Measurements from ENCODE around the gene LTBP4. TPM values are rescaled to one million over a fixed set of nuclear protein-coding genes. Genes with fewer than 3 reads are reported as not detected.
A peak's percentile ranks its signal among the peaks of the same experiment; 100 is the strongest.

LTBP4 gene
- total RNA-seq, 1 donor from 2014 or later, result 11.0 TPM

DNA sequence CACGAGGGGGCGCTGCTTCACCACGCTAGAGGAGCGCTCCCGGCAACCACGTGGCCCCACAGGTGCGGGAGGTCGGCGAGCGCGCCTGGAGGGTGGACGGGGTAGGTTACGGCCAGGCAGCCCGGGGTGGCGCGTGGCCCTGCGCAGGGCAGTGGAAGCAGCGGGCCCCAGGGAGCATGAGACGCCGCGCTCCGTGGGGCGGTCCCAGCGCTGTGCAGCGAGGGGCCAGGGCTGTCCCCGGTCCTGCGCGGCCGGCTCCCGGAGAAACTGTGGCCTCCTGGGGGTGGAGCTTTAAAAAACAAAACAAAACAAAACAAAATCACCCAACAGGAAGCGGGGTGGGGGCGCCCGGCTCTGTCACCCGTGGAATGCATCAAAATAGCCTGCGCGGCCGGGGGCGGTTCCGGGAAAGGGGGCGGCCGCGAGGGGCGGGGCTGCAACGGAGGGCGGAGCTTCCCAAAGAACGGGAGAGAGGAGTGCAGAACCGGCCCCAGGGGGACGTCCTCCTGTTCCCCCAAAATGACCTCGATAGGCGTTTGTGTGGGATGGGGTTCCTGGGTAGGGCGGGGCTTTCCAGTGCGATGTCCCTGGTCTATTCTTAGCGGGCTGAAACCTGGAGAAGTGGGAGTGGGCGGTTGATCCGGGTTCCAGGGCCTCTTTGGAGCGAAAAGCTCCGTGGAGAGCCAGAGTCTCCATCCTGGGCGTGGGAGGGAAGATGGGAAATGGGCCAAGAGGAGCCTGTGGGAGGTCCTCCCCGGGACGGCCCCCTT lies 61.9 kb downstream of the LTBP4 start:
- peak; percentile 89 for DNase-seq (ENCODE audit: low read depth)

DNA sequence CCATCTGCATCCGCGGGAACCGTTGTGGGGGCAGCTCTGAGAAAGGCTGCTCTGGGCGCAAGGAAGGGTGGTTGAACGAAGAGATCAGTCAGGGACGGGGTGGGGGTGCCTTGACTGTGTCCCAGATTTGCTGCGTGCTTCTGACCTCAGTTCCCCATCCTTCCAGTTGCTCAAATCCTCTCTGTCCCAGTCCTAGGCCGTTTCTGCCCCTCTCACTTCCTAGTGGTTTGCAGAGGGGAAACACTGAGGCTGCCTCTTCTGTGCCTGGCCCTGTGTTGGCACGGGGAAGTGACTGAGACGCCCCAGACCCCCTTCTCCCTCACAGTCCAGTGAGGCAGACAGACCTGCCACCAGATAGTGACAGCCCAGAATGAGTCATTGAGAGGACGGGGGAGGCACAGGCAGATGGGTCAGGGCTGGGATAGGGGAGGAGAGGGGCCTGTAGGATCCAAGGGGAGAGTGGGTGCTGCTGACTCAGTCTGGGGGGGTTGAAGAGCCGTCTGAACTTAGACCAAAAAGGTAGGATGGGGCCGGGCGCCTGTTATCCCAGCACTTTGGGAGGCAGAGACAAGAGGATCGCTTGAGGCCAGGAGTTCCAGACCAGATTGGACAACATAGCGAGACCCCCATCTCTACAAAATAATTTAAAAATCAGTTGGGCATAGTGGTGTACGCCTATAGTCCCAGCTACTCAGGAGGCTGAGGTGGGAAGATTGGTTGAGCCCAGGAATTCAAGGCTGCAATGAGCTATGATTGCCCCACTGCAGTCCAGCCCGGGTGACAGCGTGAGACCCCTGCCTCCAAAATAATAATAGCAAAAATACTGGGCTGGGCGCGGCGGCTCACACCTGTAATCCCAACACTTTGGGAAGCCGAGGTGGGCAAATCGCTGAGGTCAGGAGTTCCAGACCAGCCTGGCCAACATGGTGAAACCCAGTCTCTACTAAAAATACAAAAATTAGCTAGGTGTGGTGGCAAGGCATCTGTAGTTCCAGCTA lies 62.8 kb downstream of the LTBP4 start:
- peak; percentile 65 for DNase-seq (ENCODE audit: low read depth)

GRCh38 chr19:40666803-40667438 lies 65.8 kb downstream of the LTBP4 start:
- peak; percentile 6 for DNase-seq (ENCODE audit: low read depth)

DNA sequence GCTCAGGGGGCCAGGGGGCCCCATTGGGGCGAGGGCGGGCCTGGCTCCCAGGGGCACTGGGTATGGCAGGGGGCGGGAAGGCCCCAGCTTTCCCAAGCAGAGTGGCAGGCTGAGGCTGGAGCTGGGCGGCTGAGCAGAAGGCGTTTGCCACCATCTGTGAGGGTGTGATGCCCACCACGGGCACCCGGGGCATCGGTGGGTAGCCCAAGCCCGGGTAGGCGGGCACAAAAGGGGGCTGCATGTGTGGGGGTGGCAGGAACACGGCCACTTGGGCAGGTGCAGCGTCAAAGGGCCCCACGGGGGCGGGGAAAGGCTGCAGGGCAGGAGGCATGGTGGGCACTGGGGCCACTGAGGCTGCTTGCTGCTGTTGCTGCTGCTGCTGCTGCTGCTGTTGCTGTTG lies 66.4 kb downstream of the LTBP4 start:
- no peak for DNase-seq (ENCODE audit: low read depth)

GRCh38 chr19:40668991-40669614 lies 67.9 kb downstream of the LTBP4 start:
- no peak for DNase-seq (ENCODE audit: low read depth)

- peak; percentile 56 for DNase-seq (ENCODE audit: low read depth)
These were observed 70.2 kb downstream of the LTBP4 start for GRCh38 chr19:40671404-40671803.

DNA sequence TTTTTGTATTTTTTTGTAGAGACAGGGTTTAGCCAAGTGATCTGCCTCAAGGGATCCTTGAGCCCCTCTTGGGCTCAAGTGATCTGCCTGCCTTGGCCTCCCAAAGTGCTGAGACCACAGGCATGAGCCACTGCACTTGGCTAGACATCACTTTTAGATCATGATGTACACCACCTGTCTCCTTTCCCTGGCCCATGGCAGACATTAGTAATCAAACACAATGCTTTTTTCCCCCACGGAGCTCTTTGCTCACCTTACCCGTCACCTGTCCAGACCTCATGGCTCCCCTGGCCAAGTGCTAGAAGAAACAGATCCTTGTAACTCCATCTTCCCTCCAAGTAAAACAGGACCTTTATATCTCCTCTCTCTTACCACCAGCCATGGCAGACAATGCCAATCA lies 70.9 kb downstream of the LTBP4 start:
- peak; percentile 56 for DNase-seq (ENCODE audit: low read depth)

- DNase-seq (ENCODE audit: low read depth), result no peak
These were observed 71.6 kb downstream of the LTBP4 start for GRCh38 chr19:40672573-40673299.

DNA sequence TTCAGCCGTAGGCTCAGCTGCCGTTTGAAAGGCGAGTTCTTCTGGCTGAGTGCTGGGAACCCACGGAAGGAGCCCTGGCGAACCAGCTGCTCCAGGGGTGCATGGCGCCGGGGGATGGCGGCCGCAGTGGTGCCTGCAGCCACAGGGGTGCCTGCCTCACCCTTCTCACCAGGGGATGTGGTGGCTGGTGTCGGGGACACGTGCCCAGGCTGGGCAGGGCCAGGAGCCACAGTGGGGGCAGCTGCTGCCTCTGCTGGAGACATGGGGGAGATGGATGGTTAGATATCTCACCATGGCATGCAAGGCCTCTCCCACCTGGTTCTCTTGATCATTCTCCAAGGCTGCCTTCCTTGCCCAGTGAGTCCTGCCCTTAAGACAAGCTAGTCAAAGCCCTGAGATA lies 72.2 kb downstream of the LTBP4 start:
- peak; percentile 80 for DNase-seq (ENCODE audit: low read depth)

DNA sequence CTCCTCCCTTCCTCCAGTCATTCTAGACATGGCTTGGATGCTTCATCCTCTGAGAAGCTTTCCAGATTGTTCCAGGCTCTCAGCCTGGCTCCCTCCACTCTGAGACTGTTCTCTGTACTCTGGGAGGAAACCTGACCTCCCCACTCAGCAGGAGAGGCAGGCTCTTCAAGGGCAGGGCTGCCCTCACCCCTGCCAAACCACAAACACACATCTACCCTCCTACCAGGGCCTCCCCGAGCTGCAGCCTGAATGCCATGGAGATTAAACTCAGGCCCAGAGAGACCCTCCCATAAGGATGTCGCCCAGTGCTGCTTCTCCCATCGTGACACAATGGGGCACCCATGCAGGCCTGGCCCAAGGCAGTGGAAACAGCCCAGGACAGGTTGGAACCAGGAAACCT lies 73.1 kb downstream of the LTBP4 start:
- peak; percentile 88 for DNase-seq (ENCODE audit: low read depth)

DNA sequence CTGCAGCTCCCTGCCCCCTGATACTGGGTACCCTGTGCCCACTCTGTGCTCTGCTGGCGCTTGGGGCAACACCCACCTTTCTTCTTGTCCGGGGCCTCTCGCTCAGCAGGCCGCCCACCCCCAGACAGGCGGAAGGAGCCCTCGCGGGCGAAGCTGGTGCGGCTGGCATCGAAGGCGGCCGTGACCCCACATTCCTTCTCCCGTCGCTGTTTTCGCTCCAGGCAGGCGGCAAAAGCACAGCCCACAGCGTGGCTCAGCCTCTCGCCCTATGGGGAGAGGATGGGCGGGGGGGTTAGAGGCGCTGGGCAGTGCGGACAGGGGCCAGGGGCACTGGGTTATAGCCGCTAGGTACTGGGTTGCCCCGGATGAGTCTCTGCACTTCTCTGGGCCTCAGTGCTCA lies 76.0 kb downstream of the LTBP4 start:
- DNase-seq (ENCODE audit: low read depth), result no peak

Other genes starting within 250 kb of the LTBP4 start
- gene HIPK4, start 211.2 kb upstream of the LTBP4 start, total RNA-seq, result 0.05 and 0.26 TPM in 2 replicates
- gene PRX, start 188.0 kb upstream of the LTBP4 start, total RNA-seq, result 2.6 and 2.8 TPM in 2 replicates
- gene SERTAD1, start 175.4 kb upstream of the LTBP4 start, total RNA-seq, result 12.9 and 23.0 TPM in 2 replicates
- gene SERTAD3, start 157.0 kb upstream of the LTBP4 start, total RNA-seq, result 28.1 and 35.2 TPM in 2 replicates
- gene BLVRB, start 135.6 kb upstream of the LTBP4 start, total RNA-seq, result 75.8 and 76.3 TPM in 2 replicates
- 0.31 and 1.3 TPM in 2 replicates for gene SPTBN4, start 134.4 kb upstream of the LTBP4 start, total RNA-seq
- 27.8 and 32.2 TPM in 2 replicates for gene SHKBP1, start 24.5 kb upstream of the LTBP4 start, total RNA-seq
- 75.4 and 112 TPM in 2 replicates for gene NUMBL, start 89.3 kb downstream of the LTBP4 start, total RNA-seq
- 72.4 and 109 TPM in 2 replicates for gene COQ8B, start 115.5 kb downstream of the LTBP4 start, total RNA-seq
- gene ITPKC, start 115.7 kb downstream of the LTBP4 start, total RNA-seq, result 14.1 and 15.6 TPM in 2 replicates
- gene ACTMAP, start 149.1 kb downstream of the LTBP4 start, total RNA-seq, result 2.2 and 3.6 TPM in 2 replicates
- gene SNRPA, start 149.8 kb downstream of the LTBP4 start, total RNA-seq, result 37.3 and 52.8 TPM in 2 replicates
- gene MIA, start 174.2 kb downstream of the LTBP4 start, total RNA-seq, result not detected in 2 replicates
- 19.6 and 21.4 TPM in 2 replicates for gene RAB4B, start 176.9 kb downstream of the LTBP4 start, total RNA-seq
- 59.3 and 65.8 TPM in 2 replicates for gene EGLN2, start 197.8 kb downstream of the LTBP4 start, total RNA-seq
- not detected in 2 replicates for gene CYP2A6, start 249.1 kb downstream of the LTBP4 start, total RNA-seq

Measured in myocyte (in vitro differentiated cells).